Upper lobe of left lung (tissue), 6 donors: ENCODE data around the gene XYLT1. TPM values are rescaled to one million over a fixed set of nuclear protein-coding genes. Genes with fewer than 3 reads are reported as not detected.

Experiments
- ATAC-seq, 2 donors: fragments of 200-7000 bp; cut with Tn5 transposase; one replicate each; pipeline ENCODE4 v1.9.1; 2022; ENCODE audit warnings: mild to moderate bottlenecking in 2 of 2, moderate library complexity in 2 of 2; ENCODE audit not compliant: low FRiP score in 2 of 2
- DNase-seq, 2 donors: peaks; one replicate each; pipeline ENCODE4 v3.0.0-alpha.2; 2019 to 2020
- H3K27ac ChIP-seq, 4 donors: fragments of 200-600 bp; sonication (generic); one replicate each; pipeline ENCODE4 v1.5.1; 2016 to 2019
- H3K27me3 ChIP-seq, 4 donors: fragments of 200-600 bp; sonication (generic); one replicate each; pipeline ENCODE4 v1.5.1; 2017 to 2019
- H3K36me3 ChIP-seq, 4 donors: fragments of 200-600 bp; sonication (generic); one replicate each; pipeline ENCODE4 v1.5.1; 2016 to 2019
- H3K4me1 ChIP-seq, 4 donors: fragments of 200-600 bp; sonication (generic); one replicate each; pipeline ENCODE4 v1.5.1; 2018 to 2019
- H3K4me3 ChIP-seq, 4 donors: fragments of 200-600 bp; sonication (generic); one replicate each; pipeline ENCODE4 v1.5.1; 2017 to 2019; ENCODE audit warnings: mild to moderate bottlenecking in 2 of 4, moderate library complexity in 1 of 4
- H3K9me3 ChIP-seq, 4 donors: fragments of 200-600 bp; sonication (generic); one replicate each; pipeline ENCODE4 v1.5.1; 2018 to 2019
- CTCF ChIP-seq, 6 experiments: fragments of 450-650 bp in 4 of 6; fragments of 200-600 bp in 2 of 6; sonication (generic) in 2 of 6; IDR thresholded peaks; one replicate each; pipeline ENCODE4 v1.5.1; 2016 to 2019; ENCODE audit warnings: antibody characterized with exemption in 6 of 6
- EP300 ChIP-seq, 4 donors: sonication (generic); formaldehyde crosslinking; IDR thresholded peaks; one replicate each; pipeline ENCODE4 v1.5.1; 2017; ENCODE audit warnings: antibody characterized with exemption in 4 of 4, control low read depth in 2 of 4
- POLR2A ChIP-seq, 4 donors: fragments of 450-650 bp; IDR thresholded peaks; one replicate each; pipeline ENCODE4 v1.5.1; 2016 to 2017; ENCODE audit warnings: antibody characterized with exemption in 4 of 4, mild to moderate bottlenecking in 2 of 4
- POLR2AphosphoS5 ChIP-seq, 2 donors: sonication (generic); formaldehyde crosslinking; IDR thresholded peaks; one replicate each; pipeline ENCODE4 v1.5.1; 2017; ENCODE audit warnings: antibody characterized with exemption in 2 of 2
- WGBS, 2 donors: methylation state at CpG; one replicate each; pipeline ENCODE4 v1.1.5; 2017 to 2018; 5-methylcytosine and 5-hydroxymethylcytosine counted together
- total RNA-seq, 6 donors: library from RNA; depleted of rRNA in 4 of 6; stranded (reverse); fragments of >200 nt in 4 of 6; gene quantifications; one replicate each; pipeline versions ENCODE4 v1.1.0 to v1.2.1, GENCODE V29; 2016 to 2021
- donor health status: DM: no; HTN: no; CAD: no; lungs with moderate emphysema.
- donor health status: DM: no; HTN: yes; CAD: no; lungs with severe emphysema.

Gene XYLT1
- total RNA-seq, 6 donors from 2014 or later: 3.0 to 26.2 (median 6.8) TPM

- no peaks in the 10 kb centered on the region for H3K27me3 ChIP-seq
- no peaks in the 10 kb centered on the region for H3K9me3 ChIP-seq
- TF ChIP-seq POLR2AphosphoS5 (IDR thresholded peaks at IDR 0.05) (no peak), CTCF (IDR thresholded peaks at IDR 0.05) (no peak), POLR2A (IDR thresholded peaks at IDR 0.05) (no peak), EP300 (IDR thresholded peaks at IDR 0.05) (no peak)
- DNase-seq: no peak
- no peaks in the 10 kb centered on the region for H3K36me3 ChIP-seq
- no peak overlapping the region for H3K27ac ChIP-seq
- no peak for ATAC-seq
- H3K4me3 ChIP-seq: no peak overlapping the region
- no peaks in the 10 kb centered on the region for H3K4me1 ChIP-seq
Measured at GRCh38 chr16:17109413-17109812, 361.3 kb downstream of the XYLT1 start.

GRCh38 chr16:17108596-17108995 is 362.2 kb downstream of the XYLT1 start:
- 84 to 92% methylated on average over 7 to 17 of the region's 17 CpGs for WGBS, 2 donors
- Histone ChIP-seq H3K27me3 (no peaks in the 10 kb centered on the region), H3K9me3 (no peaks in the 10 kb centered on the region), H3K27ac (no peak overlapping the region), H3K36me3 (no peaks in the 10 kb centered on the region), H3K4me1 (no peaks in the 10 kb centered on the region), H3K4me3 (no peak overlapping the region)
- no peak for TF ChIP-seq POLR2A (IDR thresholded peaks at IDR 0.05)
- TF ChIP-seq EP300 (IDR thresholded peaks at IDR 0.05): no peak
- TF ChIP-seq POLR2AphosphoS5 (IDR thresholded peaks at IDR 0.05): no peak
- no peak for TF ChIP-seq CTCF (IDR thresholded peaks at IDR 0.05)
- DNase-seq (peak in 1 of 2 donors; percentile 67), ATAC-seq (no peak)

- DNase-seq: no peak
- Histone ChIP-seq H3K27me3 (no peaks in the 10 kb centered on the region), H3K36me3 (no peaks in the 10 kb centered on the region), H3K9me3 (no peaks in the 10 kb centered on the region), H3K27ac (no peak overlapping the region), H3K4me3 (no peak overlapping the region), H3K4me1 (no peaks in the 10 kb centered on the region)
- no peak for ATAC-seq
- WGBS, 2 donors: 86 to 92% methylated on average over 8 of the region's 8 CpGs
- no peak for TF ChIP-seq CTCF (IDR thresholded peaks at IDR 0.05)
- no peak for TF ChIP-seq POLR2A (IDR thresholded peaks at IDR 0.05)
- TF ChIP-seq POLR2AphosphoS5 (IDR thresholded peaks at IDR 0.05): no peak
Measured at GRCh38 chr16:17107450-17107849, 363.3 kb downstream of the XYLT1 start.

DNA sequence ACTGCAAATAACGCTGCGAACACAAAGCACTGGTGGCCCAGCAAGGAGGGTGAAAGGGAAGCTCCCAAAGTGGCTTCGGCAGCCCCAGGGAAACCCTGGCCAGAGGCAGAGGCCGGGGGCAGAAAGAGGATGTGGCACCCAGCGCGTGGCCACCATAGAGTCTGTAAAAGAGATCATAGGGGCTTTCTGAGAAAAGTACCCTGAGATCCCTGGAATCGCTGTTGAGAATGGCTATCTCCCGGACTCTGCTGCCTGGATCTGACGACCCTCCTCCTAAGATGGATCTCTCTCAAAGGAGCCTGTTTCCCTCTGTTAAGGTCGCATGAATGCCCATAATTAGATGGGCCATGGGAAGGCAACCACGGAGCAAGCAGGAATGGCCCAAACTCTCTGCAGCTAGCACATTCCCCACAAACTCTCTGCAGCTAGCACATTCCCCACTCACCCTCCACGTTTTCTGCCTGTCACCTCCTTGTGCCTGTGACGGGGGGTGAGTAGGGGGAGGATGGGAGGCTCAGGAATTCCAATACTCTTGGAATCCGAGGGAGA is 364.4 kb downstream of the XYLT1 start:
- no peaks in the 10 kb centered on the region for H3K36me3 ChIP-seq
- H3K27me3 ChIP-seq: no peaks in the 10 kb centered on the region
- H3K4me3 ChIP-seq: no peak overlapping the region
- no peak for TF ChIP-seq CTCF (IDR thresholded peaks at IDR 0.05)
- TF ChIP-seq POLR2AphosphoS5 (IDR thresholded peaks at IDR 0.05): no peak
- no peak for TF ChIP-seq EP300 (IDR thresholded peaks at IDR 0.05)
- TF ChIP-seq POLR2A (IDR thresholded peaks at IDR 0.05): no peak
- H3K27ac ChIP-seq: no peak overlapping the region
- no peaks in the 10 kb centered on the region for H3K9me3 ChIP-seq
- DNase-seq (peak in 1 of 2 donors; percentile 15), ATAC-seq (no peak)
- 62 to 72% methylated on average over 13 to 14 of the region's 14 CpGs for WGBS, 2 donors
- H3K4me1 ChIP-seq: no peaks in the 10 kb centered on the region

DNA sequence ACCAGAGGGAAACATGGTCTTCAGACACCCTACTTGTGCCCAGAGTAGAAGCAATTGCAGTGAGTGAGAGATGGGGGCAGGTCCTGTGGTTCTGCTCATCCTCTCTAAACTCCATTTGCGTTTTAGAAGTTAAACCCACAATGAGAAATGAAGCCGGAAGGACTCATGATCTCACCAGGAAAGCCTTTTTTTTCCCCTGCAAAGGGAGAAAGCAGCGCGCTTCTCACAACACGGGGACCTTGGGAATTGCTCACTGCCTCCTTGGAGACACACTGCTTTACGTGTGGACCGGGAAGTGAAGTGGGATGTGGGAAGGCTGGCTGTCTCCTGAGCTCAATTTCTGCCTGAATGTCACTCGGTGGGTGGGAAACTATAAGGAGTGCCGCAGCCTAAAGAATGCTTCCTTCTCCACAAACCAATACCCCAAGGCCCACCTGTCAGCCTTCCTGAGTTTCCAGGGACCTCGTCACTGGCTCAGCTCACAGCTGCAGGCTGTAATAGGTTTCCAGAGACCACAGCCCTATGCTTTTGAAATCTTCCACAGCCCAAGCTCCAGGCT is 365.4 kb downstream of the XYLT1 start:
- H3K36me3 ChIP-seq: no peaks in the 10 kb centered on the region
- no peak overlapping the region for H3K27ac ChIP-seq
- WGBS, 2 donors: 65 to 74% methylated on average over 10 of the region's 10 CpGs
- no peak overlapping the region for H3K4me3 ChIP-seq
- no peaks in the 10 kb centered on the region for H3K4me1 ChIP-seq
- ATAC-seq (no peak), DNase-seq (no peak)
- H3K27me3 ChIP-seq: no peaks in the 10 kb centered on the region
- H3K9me3 ChIP-seq: no peaks in the 10 kb centered on the region
- TF ChIP-seq POLR2AphosphoS5 (IDR thresholded peaks at IDR 0.05) (no peak), CTCF (IDR thresholded peaks at IDR 0.05) (no peak), POLR2A (IDR thresholded peaks at IDR 0.05) (no peak)
